Glutamatergic neuron (in vitro differentiated cells): ENCODE measurements around the gene LIFR. TPM values are rescaled to one million over a fixed set of nuclear protein-coding genes. Genes with fewer than 3 reads are reported as not detected.

ENCODE experiments used
- DNase-seq: peaks from one replicate; pipeline ENCODE4 v3.0.0; 2022
- H3K27ac Mint-ChIP-seq: one replicate; pipeline ENCODE4 v1.8.0; 2020; ENCODE audit warnings: mild to moderate bottlenecking, mixed read lengths, inconsistent platforms; ENCODE audit not compliant: unreplicated experiment
- H3K27me3 Mint-ChIP-seq: one replicate; pipeline ENCODE4 v1.8.0; 2020; ENCODE audit warnings: mild to moderate bottlenecking, moderate library complexity, mixed read lengths, inconsistent platforms; ENCODE audit not compliant: unreplicated experiment
- H3K36me3 Mint-ChIP-seq: one replicate; pipeline ENCODE4 v1.8.0; 2020; ENCODE audit warnings: mild to moderate bottlenecking, mixed read lengths, inconsistent platforms; ENCODE audit not compliant: unreplicated experiment
- H3K4me1 Mint-ChIP-seq: one replicate; pipeline ENCODE4 v1.8.0; 2020; ENCODE audit warnings: mild to moderate bottlenecking, low read depth, mixed read lengths, inconsistent platforms; ENCODE audit not compliant: unreplicated experiment
- H3K4me3 Mint-ChIP-seq: one replicate; pipeline ENCODE4 v1.8.0; 2020; ENCODE audit warnings: mild to moderate bottlenecking, mixed read lengths, inconsistent platforms; ENCODE audit not compliant: unreplicated experiment
- H3K9me3 Mint-ChIP-seq: one replicate; pipeline ENCODE4 v1.8.0; 2020; ENCODE audit warnings: mild to moderate bottlenecking, moderate library complexity, mixed read lengths, inconsistent platforms; ENCODE audit not compliant: unreplicated experiment
- CTCF ChIP-seq: fragments of 200-600 bp; sonication (generic); IDR thresholded peaks from one replicate; pipeline ENCODE4 v1.5.0; 2021; ENCODE audit not compliant: partially characterized antibody, unreplicated experiment
- total RNA-seq: library from RNA; stranded (reverse); fragmentation: NEBNext Ultra II Directional; extraction: Animal tissue kit (Norgen Biotek cat#: 25700); gene quantifications from one replicate; pipeline ENCODE4 v1.2.1, GENCODE V29; 2021; ENCODE audit not compliant: unreplicated experiment

LIFR gene
- total RNA-seq, 1 donor from 2014 or later = 41.6 TPM

- H3K27ac Mint-ChIP-seq = no peak overlapping the region
- no peaks in the 10 kb centered on the region for H3K27me3 Mint-ChIP-seq
- H3K36me3 Mint-ChIP-seq = no peaks in the 10 kb centered on the region
- no peak overlapping the region for H3K4me3 Mint-ChIP-seq
- no peak for TF ChIP-seq CTCF
- DNase-seq = no peak
- no peaks in the 10 kb centered on the region for H3K4me1 Mint-ChIP-seq
- no peaks in the 10 kb centered on the region for H3K9me3 Mint-ChIP-seq
These were observed 26.0 kb upstream of the LIFR start for GRCh38 chr5:38582293-38582974.

GRCh38 chr5:38581597-38581996, 25.2 kb upstream of the LIFR start:
- DNase-seq = no peak
- H3K27ac Mint-ChIP-seq = no peak overlapping the region
- H3K4me1 Mint-ChIP-seq = no peaks in the 10 kb centered on the region
- H3K9me3 Mint-ChIP-seq = no peaks in the 10 kb centered on the region
- no peaks in the 10 kb centered on the region for H3K36me3 Mint-ChIP-seq
- TF ChIP-seq CTCF = no peak
- no peaks in the 10 kb centered on the region for H3K27me3 Mint-ChIP-seq
- H3K4me3 Mint-ChIP-seq = no peak overlapping the region

- Mint-ChIP-seq H3K27me3 (no peaks in the 10 kb centered on the region), H3K36me3 (no peaks in the 10 kb centered on the region), H3K4me1 (no peaks in the 10 kb centered on the region), H3K27ac (no peak overlapping the region), H3K4me3 (no peak overlapping the region), H3K9me3 (no peaks in the 10 kb centered on the region)
- no peak for TF ChIP-seq CTCF
- DNase-seq = no peak
These were observed 22.7 kb upstream of the LIFR start for GRCh38 chr5:38579105-38579504.

GRCh38 chr5:38576961-38577684, 20.7 kb upstream of the LIFR start:
- Mint-ChIP-seq H3K27ac (no peak overlapping the region), H3K9me3 (no peaks in the 10 kb centered on the region), H3K36me3 (no peaks in the 10 kb centered on the region), H3K4me1 (no peaks in the 10 kb centered on the region), H3K4me3 (no peak overlapping the region), H3K27me3 (no peaks in the 10 kb centered on the region)
- no peak for TF ChIP-seq CTCF
- DNase-seq = no peak

- H3K36me3 Mint-ChIP-seq = no peaks in the 10 kb centered on the region
- H3K4me1 Mint-ChIP-seq = no peaks in the 10 kb centered on the region
- no peaks in the 10 kb centered on the region for H3K27me3 Mint-ChIP-seq
- no peak for DNase-seq
- no peak overlapping the region for H3K27ac Mint-ChIP-seq
- no peak overlapping the region for H3K4me3 Mint-ChIP-seq
- no peak for TF ChIP-seq CTCF
- no peaks in the 10 kb centered on the region for H3K9me3 Mint-ChIP-seq
These were observed 20.0 kb upstream of the LIFR start for GRCh38 chr5:38576442-38576841.
